Liver (tissue), 9 donors: ENCODE measurements around the gene CD63. TPM values are rescaled to one million over a fixed set of nuclear protein-coding genes. Genes with fewer than 3 reads are reported as not detected.

Experiments used
- DNase-seq: peaks from one replicate; pipeline ENCODE4 v3.0.0-alpha.2; 2017; ENCODE audit warnings: low spot score
- H3K27ac ChIP-seq, 2 donors: one replicate each; pipeline ENCODE4 v1.7.0; 2013; ENCODE audit warnings: inconsistent platforms in 2 of 2, low read length in 2 of 2, control low read depth in 1 of 2, low read depth in 1 of 2, mild to moderate bottlenecking in 1 of 2
- H3K27me3 ChIP-seq, 4 donors: one replicate each; pipeline versions ENCODE4 v1.6.1 to v1.7.0; 2013; ENCODE audit warnings: low read length in 3 of 4, inconsistent platforms in 1 of 4, mild to moderate bottlenecking in 1 of 4, moderate library complexity in 1 of 4; ENCODE audit not compliant: control insufficient read depth in 4 of 4, insufficient read depth in 4 of 4
- H3K36me3 ChIP-seq, 4 donors: one replicate each; pipeline versions ENCODE4 v1.6.1 to v1.7.0; 2013; ENCODE audit warnings: low read length in 3 of 4, mild to moderate bottlenecking in 3 of 4, low read depth in 1 of 4, moderate library complexity in 1 of 4; ENCODE audit not compliant: control insufficient read depth in 4 of 4, insufficient read depth in 3 of 4
- H3K4me1 ChIP-seq, 4 donors: one replicate each; pipeline versions ENCODE4 v1.6.1 to v1.7.0; 2013; ENCODE audit warnings: low read length in 3 of 4, mild to moderate bottlenecking in 3 of 4, moderate library complexity in 1 of 4; ENCODE audit not compliant: control insufficient read depth in 4 of 4, insufficient read depth in 4 of 4
- H3K4me3 ChIP-seq, 3 donors: one replicate each; pipeline versions ENCODE4 v1.6.1 to v1.7.0; 2013; ENCODE audit warnings: low read length in 3 of 3, control low read depth in 1 of 3, low read depth in 1 of 3, mild to moderate bottlenecking in 1 of 3
- H3K9ac ChIP-seq, 2 donors: one replicate each; pipeline ENCODE4 v1.7.0; 2013; ENCODE audit warnings: low read length in 2 of 2, mild to moderate bottlenecking in 2 of 2, moderate library complexity in 2 of 2, control low read depth in 1 of 2, low read depth in 1 of 2
- H3K9me3 ChIP-seq, 4 donors: one replicate each; pipeline versions ENCODE4 v1.6.1 to v1.7.0; 2013; ENCODE audit warnings: low read length in 3 of 4; ENCODE audit not compliant: control insufficient read depth in 4 of 4
- ATF3 ChIP-seq: IDR thresholded peaks from 2 replicates; pipeline ENCODE4 v1.6.1; 2016; ENCODE audit warnings: antibody characterized with exemption
- EGR1 ChIP-seq, 2 donors: IDR thresholded peaks; 2 replicates each; pipeline ENCODE4 v1.6.1; 2016 to 2018; ENCODE audit warnings: antibody characterized with exemption in 2 of 2, low read depth in 2 of 2
- FOXA1 ChIP-seq: IDR thresholded peaks from 2 replicates; pipeline ENCODE4 v1.6.1; 2016; ENCODE audit warnings: antibody characterized with exemption
- FOXA2 ChIP-seq: IDR thresholded peaks from 2 replicates; pipeline ENCODE4 v1.6.1; 2016; ENCODE audit warnings: antibody characterized with exemption
- HNF4G ChIP-seq: IDR thresholded peaks from 2 replicates; pipeline ENCODE4 v1.6.1; 2016; ENCODE audit warnings: antibody characterized with exemption
- MAX ChIP-seq: IDR thresholded peaks from 2 replicates; pipeline ENCODE4 v1.6.1; 2016; ENCODE audit warnings: antibody characterized with exemption
- REST ChIP-seq: IDR thresholded peaks from 2 replicates; pipeline ENCODE4 v1.6.1; 2016; ENCODE audit warnings: antibody characterized with exemption, mild to moderate bottlenecking
- TAF1 ChIP-seq: conservative IDR thresholded peaks from 2 replicates; pipeline ENCODE4 v1.6.1; 2016; ENCODE audit warnings: antibody characterized with exemption, mild to moderate bottlenecking
- YY1 ChIP-seq: IDR thresholded peaks from 2 replicates; pipeline ENCODE4 v1.6.1; 2016; ENCODE audit warnings: antibody characterized with exemption, mild to moderate bottlenecking
- WGBS: extraction: QIAGEN DNeasy Blood & Tissue Kit; methylation state at CpG from one replicate; pipeline ENCODE4 v1.1.7; 2013; 5-methylcytosine and 5-hydroxymethylcytosine counted together
- polyA plus RNA-seq, 2 donors: library from polyadenylated mRNA; stranded (reverse) in 1 of 2; unstranded in 1 of 2; fragments of 200-250 nt in 1 of 2; fragments of >200 nt in 1 of 2; fragmentation: Nextera tagmentation in 1 of 2; extraction: Ambion mirVana in 1 of 2; gene quantifications; one replicate each; pipeline versions ENCODE4 v1.2.1 to v1.2.3, GENCODE V29; 2013 to 2015
- total RNA-seq, 2 donors: library from RNA; depleted of rRNA; stranded (reverse); fragments of >200 nt; gene quantifications; one replicate each; pipeline ENCODE4 v1.2.3, GENCODE V29; 2014
- TF ChIP-seq, protein P1 (sequence below): IDR thresholded peaks from 2 replicates; pipeline ENCODE4 v1.6.1; 2016; ENCODE audit warnings: antibody characterized with exemption
- donor health status: healthy.
- donor health status: healthy.
- donor health status: healthy.
- donor health status: healthy.
- donor health status: healthy.

CD63 gene
- total and polyA plus RNA-seq, 4 donors, result 185 to 373 (median 338) TPM

- H3K27me3 ChIP-seq, result no peaks in the 10 kb centered on the region
- no peak overlapping the region for H3K4me3 ChIP-seq
- no peaks in the 10 kb centered on the region for H3K9me3 ChIP-seq
- DNase-seq, result no peak
- WGBS, result 66% methylated on average over 3 of the region's 3 CpGs
- TF ChIP-seq FOXA1 (no peak), REST (no peak), YY1 (no peak), TAF1 (no peak), MAX (no peak), ATF3 (no peak), EGR1 (IDR thresholded peaks at IDR 0.05; ENCODE audit: low read depth in 2 of 2) (no peak)
- TF ChIP-seq, protein P1, sequence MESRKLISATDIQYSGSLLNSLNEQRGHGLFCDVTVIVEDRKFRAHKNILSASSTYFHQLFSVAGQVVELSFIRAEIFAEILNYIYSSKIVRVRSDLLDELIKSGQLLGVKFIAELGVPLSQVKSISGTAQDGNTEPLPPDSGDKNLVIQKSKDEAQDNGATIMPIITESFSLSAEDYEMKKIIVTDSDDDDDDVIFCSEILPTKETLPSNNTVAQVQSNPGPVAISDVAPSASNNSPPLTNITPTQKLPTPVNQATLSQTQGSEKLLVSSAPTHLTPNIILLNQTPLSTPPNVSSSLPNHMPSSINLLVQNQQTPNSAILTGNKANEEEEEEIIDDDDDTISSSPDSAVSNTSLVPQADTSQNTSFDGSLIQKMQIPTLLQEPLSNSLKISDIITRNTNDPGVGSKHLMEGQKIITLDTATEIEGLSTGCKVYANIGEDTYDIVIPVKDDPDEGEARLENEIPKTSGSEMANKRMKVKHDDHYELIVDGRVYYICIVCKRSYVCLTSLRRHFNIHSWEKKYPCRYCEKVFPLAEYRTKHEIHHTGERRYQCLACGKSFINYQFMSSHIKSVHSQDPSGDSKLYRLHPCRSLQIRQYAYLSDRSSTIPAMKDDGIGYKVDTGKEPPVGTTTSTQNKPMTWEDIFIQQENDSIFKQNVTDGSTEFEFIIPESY, result no peak
- H3K27ac ChIP-seq, result no peak overlapping the region
- no peaks in the 10 kb centered on the region for H3K36me3 ChIP-seq
- peaks cover 0 to 16% (median 10%) of the 10 kb centered on the region in 4 donors for H3K4me1 ChIP-seq
- H3K9ac ChIP-seq, result no peak overlapping the region
Measured at GRCh38 chr12:55736076-55736475, 7.3 kb upstream of the CD63 start.

DNA sequence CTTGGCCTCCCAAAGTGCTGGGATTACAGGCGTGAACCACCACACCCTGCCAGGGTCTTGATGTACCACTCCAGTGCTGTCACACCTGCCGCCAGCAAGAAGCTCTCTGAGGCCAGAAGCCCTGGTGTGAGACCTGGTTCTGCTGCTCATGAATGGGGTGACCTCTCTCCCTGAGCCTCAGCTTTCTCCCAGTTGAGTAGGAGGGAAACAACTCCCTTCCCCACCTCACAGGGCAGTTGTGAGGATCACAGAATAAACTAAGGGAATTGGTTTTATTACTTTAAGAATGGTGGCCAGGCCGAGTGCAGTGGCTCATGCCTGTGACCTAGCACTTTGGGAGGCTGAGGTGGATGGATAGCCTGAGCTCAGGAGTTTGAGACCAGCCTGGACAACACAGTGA lies 5.8 kb upstream of the CD63 start:
- Histone ChIP-seq H3K4me1 (peaks cover 2 to 22% (median 13%) of the 10 kb centered on the region in 4 donors), H3K4me3 (no peak overlapping the region), H3K36me3 (no peaks in the 10 kb centered on the region), H3K27ac (no peak overlapping the region), H3K27me3 (no peaks in the 10 kb centered on the region), H3K9me3 (no peaks in the 10 kb centered on the region), H3K9ac (no peak overlapping the region)
- 94% methylated on average over 3 of the region's 3 CpGs for WGBS
- no peak for DNase-seq
- no peak for TF ChIP-seq TAF1
- TF ChIP-seq HNF4G, result no peak
- no peak for TF ChIP-seq FOXA2
- TF ChIP-seq, protein P1, result no peak
